Suppressor macrophage treated with lipopolysaccharide for 4 hours (primary cell): ENCODE measurements around the gene COLEC11.
"Not testable (repeated sequence)": the region's sequence is repeated elsewhere in the genome, so short reads cannot be mapped to it uniquely, and the experiment has no call there.

Experiments used
- DNase-seq: peaks from one replicate; pipeline ENCODE4 v3.0.0-alpha.2; 2020

The COLEC11 gene

DNA sequence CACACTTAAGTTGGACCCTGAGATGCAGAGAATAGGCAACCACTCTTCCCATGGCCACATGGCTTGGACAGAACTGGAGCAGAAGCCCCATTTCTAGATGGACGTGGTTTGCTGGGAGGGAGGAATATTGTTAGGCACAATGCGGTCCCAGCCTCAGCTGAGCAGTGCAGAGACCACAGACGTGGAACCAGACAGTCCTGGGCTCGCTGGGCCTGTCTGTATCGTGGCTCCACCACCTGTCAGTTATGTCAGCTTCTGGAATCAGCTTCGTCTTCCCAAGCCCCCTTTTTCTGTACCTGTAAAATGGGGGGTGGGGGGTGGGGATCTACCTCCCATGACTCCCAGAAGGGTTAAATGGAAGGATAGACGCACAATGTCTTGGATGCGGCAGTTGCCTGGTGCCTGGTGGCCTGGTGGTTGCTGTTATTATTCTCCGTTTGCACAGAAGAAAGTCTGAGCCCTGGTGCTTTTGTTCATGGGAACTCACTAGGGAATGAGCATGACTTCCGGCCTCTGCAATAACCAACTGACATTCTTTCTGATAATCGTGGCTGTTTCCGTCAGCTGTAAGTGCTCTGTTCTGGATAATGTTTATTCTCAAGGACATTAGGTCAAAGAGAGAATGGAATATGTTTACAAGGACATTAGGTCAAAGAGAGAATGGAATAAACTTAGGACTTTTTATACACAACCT lies 31.4 kb downstream of the COLEC11 start:
- no peak for DNase-seq

DNA sequence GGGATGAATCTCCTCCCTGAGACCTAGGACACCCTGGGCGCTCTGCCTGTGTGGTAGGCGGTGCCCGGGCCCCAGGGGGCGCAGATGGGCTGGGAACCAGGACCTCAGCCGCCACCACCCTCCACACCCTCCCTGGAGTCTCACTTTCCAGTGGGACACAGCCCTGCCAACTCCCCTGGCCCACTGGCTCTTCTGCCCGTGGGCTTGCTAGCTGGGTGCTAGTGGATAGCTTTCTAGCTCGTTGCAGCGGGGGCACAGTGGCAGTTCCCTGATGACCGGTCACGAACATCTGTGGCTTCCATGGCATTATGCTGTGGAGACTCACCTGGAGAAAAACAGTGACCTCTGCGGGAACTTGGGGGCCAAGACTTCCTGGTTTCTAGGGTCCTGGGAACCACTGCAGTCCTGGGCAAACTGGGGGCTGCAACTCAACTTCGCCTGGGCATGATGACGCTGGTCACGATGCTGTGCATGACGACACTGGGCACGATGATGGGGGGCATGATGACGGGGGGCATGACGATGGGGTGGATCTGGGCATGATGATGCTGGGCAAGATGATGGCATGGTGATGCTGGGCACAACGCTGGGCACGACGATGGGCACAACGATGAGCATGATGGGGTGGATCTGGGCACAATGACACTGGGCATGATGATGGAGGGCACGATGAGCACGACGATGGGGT lies 32.0 kb downstream of the COLEC11 start:
- no peak for DNase-seq

DNA sequence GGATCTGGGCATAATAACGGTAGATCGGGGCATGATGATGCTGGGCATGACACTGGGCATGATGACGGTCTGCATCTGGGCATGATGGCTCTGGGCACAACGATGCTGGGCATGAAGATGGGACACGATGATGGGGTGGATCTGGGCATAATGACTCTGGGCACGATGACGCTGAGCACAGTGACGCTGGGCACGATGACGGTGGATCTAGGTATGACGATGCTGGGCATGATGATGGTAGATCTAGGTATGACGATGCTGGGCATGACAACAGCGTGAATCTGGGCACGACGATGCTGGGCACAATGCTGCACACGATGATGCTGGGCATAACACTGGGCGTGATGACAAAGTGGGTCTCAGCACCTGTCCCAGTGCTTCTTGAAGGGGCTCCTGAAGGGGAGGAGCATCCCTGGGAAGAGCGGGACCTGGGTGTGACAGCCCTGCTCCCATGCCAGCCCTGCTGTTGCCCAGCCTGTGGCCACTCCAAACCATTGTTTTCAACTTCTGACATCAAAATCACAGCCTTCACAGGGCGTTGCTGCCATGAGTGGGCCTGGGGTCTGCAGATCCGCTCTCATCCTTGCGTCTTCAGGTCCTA lies 32.7 kb downstream of the COLEC11 start:
- no peak for DNase-seq

DNA sequence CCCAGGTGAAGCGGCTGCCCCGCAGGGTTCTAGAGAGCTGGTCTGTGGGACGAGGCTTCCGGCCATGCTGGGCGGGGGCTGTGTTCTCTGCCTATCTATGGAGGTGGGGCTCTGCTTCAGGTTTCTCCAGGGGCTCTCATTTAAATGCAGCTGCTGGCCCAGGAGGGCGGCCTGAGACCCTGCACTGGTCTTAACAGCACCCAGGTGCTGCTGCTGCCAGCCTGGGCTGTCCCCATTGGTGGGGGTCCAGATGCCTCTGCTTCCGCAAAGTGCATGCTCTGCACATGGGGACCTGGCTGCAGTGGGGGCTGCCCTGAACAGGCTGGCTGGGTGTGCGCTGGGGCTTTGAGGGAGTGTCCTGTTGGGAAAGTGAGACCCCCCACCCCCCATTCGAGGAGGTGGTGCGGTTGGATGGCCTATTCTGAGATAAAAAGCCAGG lies 33.3 kb downstream of the COLEC11 start:
- DNase-seq: no peak

DNA sequence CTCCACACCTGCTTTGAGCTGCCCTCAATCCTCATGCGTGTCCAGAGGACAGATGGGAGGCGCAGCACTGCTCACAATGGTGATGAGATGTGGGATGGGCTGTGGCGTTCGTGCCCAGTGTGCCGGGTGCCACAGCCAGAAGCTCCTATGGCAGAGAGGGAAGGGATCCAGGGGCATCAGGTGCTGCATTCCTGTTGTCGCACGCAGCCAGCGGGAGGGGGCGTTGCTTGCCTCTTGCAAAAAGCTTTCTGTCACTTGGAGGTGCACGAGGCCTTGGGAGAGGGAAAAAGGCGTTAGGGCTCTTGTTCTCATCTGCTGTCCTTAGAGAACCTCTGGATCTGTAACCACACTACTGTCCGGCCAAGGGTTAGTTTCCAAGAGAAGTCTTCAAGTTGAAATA lies 33.9 kb downstream of the COLEC11 start:
- no peak for DNase-seq

DNA sequence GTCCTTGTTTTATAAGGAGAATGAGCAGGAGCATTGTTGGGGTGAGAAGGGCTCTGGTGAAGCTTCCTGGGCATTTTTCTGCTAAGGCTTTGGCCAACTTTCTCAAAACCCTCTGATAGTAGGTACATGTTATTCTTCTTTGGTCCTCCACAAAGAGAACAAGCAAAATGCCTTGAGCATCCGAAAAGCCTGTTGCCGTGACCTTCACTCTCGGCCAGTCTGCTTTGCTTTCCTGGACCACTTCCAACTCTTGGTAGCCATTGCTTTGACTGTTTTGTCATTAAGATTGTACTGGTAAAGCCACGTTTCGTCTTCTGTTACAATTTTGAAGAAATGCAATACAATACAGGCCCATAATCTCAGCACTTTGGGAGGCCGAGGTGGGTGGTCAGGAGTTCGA lies 35.7 kb downstream of the COLEC11 start:
- DNase-seq: no peak

DNA sequence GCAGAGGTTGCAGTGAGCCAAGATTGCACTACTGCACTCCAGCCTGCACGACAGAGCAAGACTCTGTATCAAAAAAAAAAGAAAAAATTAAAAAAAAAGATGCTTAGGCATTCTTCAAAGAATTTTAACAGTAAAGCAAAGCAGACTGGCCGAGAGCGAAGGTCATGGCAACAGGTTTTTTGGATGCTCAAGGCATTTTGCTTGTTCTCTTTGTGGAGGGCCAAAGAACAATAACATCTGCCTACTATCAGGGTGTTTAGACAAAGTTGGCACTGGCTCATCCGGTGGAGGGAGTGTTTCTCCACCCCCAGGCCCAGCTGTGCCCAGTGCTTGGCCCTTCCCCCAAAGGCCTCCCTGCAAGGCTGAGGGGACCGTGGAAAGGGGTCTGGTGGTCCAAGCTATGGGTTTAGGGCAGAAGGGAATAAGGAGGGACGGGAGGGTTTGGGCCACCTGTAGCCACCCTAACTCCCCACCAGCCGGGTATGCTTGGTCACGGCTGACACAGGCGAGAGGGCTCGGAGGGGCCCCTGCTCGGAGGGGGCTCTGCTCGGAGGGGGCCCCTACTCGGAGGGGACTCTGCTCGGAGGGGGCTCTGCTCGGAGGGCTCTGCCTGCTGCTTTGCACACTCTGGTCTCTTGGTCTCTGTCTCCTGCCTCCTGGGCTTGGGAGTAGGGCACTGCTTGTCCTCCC lies 36.4 kb downstream of the COLEC11 start:
- no peak for DNase-seq

DNA sequence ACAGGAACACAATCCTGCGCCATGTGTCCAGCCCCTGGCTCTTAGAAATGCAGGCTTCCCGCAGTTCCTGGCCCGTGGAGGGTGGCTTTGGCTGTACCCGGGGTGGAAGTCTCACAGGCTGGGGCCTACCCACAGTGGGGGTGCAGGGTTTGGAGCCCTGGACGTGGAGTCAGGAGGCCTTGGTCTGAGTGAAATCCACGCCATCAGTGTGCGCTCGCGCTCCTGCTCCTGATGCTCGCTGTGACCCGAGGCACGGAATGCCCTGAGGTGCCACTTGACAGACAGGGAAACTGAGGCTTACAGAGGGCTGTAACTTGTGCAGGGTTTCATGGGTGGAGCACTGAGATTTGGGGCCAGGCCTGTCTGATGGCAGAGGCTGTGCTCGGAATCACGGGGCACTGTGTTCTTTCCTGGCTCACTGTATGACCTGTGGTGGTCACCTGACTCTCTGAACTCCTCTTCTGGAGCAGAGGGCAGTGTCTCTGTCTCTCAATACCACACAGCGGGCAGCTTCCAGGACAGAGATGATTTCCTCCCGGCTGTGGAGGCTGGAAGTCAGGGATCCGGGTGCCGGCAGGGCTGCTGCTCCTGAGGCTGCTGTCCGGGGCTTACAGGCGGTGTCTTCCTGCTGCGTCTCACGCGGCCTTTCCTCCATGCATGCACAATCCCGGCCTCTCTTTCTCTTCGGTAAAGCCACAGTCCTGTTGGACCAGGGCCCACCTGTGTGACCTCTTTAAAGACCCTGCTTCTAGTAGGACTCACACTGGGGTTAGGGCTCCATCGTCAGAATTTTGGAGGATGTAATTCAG lies 37.1 kb downstream of the COLEC11 start:
- no peak for DNase-seq

DNA sequence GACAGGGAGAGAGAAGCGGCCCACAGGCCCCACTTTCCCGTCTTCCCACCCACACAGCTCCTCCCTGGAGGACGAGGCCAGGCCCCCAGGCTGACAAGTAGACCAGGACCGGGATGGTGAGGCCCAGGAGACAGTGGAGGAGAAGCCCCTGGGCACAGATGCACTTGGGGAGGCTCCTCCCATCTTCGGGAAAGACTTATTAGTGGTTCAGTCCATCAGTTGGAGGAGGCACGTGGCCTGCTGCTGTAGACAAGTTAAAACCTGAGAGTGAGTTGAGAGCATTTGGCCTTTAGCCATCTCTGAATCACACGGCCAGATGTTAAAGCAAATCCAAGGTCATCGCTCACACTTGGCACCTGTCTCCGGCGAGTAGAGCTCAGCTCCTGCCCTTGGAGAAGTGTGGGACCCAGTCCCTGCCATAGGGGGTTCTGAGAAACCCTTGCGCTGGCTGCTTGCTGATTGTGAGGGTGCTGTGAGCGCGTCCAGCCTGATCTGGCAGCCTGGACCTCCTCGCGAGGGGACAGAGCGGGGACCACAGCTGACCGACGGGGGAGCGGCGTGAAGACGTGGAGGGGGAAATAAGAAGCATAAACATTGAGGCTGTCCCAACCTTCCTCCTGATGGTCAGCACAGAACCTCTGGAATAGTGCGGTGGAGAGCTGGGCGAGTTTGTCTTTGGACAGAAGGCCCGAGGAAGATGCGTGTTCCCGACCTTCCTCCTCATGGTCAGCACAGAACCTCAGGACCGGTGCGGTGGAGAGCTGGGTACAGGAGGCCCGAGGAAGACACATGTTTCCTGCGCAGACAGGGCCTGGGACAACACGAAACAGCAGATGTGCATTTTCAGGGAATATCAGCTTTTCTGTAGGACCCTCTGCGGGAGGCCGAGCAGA lies 38.4 kb downstream of the COLEC11 start:
- no peak for DNase-seq

DNA sequence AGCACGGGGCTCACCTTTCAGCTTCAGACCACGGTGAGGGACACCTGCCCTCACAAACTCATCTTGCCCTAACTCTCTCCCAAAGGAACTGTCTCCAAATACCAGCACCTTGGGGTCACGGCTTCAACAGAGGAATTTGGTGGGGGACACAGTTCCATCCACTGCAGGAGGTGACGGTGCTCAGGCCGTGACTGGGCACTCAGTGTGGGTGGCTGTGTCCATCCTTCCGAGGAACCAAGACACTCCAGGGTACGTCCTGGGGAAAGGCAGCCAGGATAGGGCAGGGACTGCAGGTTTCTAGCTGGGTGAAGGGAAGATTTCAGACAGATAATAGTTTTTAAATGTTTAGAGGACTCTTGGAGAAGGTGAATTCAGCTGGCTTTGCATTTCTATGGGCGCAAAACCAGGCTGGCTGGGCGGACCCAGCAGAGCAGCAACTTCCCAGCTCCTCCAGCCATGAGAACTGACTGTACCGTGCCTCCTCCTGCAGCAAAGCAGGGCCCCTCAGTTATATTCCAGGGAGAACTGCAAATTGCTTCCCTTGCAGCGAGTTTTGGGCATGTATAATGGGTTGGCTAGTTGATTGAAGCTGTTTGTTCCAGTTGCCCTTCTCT lies 39.2 kb downstream of the COLEC11 start:
- no peak for DNase-seq

DNA sequence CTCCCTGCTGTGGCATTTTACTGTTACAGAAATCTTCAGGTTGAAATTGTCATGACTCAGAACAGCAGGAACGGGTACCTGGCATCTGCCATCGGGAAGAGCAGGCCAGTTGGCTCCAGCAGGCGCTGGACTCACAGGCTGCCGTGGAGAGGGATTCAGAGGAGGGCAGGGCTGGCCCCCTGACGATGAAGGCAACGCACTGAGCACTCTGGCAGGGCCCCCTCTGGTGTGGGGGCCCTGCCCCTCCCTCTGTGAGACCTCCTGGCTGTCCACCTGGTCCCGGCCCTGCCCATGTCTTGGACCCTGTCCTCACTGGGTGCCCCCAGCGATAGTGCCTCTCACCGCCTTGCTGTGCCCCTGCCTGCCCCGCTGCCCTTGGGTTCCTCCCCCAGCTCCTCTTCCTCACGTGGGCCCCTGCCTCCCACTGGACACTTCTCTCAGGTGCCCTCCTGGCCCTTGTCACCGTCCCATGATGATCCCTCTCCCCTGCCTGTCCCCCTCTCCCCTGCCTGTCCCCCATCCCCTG lies 39.7 kb downstream of the COLEC11 start:
- no peak for DNase-seq

DNA sequence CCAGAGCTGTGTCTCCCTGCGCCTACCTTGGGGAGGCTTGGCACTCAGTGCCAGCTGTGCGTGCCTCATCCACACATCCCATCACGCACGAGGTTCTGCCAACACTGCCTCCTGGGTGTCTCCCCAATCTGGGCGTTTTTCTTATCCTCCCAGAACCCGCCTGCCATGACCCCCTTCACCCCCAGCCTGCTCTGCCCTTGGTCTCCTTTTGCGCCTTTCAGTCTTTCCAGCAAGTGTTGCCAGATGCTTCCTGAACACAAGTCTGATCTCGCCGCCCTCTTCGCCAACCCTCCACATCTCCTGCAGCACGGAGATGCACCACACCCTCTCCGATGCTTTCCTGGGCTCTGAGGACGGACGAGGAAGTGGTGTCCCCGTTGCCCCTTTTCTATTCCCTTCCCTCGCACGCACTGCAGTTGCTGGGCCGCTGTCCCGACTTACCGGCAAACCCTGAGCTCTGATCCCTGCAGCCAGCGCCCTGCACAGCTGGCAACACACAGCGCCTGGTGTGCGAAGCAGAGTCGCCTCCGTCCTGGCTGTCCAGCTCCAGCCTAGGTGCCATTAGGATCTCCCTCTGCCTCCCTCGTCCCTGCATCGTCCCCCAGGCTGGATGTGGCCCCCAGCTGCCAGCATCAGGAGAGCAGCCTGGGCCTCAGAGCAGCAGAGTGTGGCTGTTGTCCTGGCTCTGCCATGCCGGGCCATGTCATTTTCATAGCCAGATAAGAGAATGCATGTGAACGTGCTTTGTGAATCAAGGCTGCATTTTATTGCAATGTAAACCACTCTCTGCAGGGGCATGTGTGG lies 40.5 kb downstream of the COLEC11 start:
- DNase-seq: no peak

DNA sequence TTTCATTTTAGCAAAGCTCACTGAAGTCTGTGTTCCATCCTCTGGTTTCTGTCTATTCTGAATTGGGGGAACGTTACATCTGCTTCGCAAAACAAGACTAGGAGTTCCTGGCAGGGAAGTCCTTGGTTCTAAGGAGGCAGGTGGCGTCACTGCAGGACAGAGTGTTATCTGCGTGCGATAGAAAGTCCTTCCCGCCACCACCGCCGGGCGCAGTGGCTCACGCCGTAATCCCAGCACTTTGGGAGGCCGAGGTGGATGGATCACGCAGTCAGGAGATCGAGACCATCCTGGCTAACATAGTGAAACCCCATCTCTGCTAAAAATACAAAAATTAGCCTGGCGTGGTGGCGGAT lies 41.0 kb downstream of the COLEC11 start:
- DNase-seq: not testable (repeated sequence)

DNA sequence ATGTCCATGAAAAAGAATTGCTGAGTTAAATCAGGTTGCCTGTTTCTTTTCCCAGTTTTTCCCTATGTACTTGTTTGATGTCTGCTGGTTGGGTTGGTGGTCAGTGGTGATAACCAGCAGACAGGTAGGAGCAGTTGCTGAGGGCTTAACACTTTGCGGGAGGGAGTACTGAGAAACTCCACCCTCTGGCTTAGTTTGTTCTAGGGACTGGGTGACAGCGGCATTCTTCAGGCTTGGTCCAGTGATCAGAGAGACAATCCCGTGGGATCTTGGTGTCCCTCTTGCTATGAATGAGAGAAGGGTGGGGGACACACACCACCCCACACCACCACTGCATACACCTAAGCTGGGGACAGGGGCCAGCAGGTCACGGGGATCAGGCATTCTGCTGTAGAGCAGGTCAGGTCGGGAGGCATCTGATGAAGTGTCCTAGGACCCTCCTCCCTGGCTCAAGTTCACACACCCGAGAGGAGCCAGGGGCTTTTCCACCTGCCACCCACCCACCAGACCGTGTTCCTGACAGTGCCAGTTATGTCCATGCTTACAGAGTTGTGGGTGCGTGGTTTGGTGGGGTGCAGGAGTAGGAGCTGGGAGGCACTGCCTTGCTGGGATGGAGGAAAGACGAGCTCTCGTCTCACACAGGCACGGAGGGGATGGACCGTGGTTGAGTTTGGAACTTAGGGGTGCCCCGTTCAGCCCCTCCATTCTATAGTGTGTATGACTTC lies 41.8 kb downstream of the COLEC11 start:
- no peak for DNase-seq

DNA sequence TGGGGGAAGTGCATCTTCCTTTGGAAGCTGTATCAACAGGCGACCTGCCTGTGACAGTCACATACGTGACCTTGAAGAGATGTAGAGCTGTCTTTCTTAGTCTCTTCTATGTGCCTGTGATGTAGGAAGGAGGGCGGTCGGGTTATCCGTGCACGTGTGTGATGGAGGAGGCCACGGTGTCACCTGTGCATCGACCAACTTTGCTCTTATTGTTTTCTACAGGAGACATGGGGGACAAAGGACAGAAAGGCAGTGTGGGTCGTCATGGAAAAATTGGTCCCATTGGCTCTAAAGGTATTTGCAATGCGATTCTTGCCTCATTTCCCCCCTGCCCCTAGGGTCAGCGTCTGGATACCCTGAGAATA lies 42.4 kb downstream of the COLEC11 start:
- DNase-seq: no peak

DNA sequence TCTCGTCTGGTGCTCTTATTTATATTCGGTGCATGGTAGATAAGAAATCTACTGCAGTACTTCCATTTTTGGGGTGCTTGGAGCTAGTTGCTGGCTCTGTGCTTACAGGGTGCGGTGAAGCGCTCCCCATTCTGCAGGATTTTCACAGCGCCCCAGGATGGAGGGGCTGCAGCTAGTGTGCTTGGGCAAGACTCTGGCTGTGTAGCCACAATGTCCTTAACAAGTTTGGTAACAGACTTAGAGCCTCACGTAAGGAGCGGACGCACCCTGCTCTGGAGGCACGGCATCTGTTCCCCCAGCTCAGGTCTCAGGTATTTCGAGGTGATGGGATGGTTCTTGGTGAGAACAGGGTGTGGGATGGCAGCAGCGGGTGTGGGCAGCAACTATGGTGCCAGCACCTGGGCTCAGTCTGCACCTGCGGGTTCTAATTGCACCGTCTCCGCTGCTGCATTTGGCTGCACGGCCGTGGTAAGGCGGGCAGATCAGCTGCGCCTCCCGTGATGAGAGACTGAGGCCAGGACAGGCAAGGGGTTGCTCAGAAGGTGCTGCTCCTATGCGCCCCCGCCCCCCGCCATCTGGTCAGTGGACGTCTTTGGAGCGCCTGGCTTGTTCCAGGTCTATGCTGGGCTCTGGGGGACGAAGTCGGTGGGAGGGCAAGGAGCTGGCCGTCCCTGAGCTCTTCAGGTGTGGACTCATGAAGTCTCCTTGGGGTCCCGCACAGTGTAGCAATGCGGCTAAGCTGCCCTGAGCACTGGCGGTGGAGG lies 43.0 kb downstream of the COLEC11 start:
- no peak for DNase-seq

DNA sequence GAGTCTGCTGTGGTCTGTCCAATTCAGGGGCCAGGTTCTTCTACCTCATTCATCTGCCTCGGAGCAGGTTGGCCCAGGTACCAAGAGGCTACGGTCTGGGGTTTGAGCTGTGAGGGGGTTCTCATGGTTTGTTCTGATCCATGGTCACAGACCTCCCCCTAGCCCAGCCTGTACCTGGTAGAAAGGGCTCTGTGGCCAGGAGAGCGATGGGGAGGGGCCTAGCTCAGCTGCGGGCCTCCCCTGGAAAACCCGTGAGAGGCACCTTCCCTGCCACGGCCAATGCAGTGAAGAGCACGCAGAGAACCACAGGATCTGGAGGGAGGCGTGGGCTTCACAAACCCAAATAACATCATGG lies 43.5 kb downstream of the COLEC11 start:
- no peak for DNase-seq

DNA sequence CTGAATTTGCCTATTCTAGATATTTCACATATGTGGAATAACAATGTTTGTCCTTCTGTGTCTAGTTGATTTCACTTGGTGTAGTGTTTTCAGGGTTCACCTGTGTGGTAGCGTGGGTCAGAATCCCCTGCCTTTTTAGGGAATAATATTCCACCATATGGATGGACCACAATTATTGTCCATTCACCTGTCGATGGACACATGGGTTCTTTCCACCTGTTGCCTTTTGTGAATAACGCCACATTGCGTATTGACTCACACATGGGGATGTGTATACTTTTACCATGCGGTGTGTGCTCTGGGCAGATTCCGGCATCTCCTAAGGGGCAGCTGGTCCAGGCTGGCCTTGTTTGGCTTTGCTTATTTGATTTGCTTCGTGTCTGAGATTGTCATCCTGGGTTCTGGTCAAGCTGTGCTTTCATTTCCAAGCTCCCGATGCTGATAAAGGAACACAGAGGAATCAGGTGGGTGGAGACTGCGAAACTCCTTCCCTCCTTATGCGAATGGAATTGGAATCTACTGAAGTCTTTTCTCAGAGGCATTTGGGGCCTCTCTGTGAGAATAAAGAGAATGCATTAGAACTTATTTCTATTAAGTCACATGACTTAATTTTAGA lies 44.2 kb downstream of the COLEC11 start:
- DNase-seq: no peak

DNA sequence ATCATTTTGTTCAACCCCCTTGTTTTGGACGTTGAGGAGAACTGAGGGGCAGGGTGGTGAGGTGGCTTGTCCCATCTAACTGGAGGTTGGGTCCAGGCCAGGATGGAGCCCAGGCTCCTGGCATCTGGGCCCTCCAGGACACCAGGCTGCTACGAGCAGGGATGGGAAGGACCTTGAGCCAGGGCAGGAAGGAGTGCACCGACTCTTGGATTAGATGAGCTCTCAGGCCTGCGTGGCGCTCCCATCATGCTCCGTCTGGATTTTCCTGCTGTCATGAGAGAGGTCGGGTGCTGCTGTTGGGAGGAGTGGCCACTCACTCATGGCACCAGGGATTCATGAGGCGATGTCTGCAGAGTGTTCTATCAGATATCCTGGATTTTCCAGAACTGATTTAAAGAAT lies 44.7 kb downstream of the COLEC11 start:
- DNase-seq: no peak
